GM06990 (cell line): Measurements from ENCODE around the gene COL4A1.
"Not testable (repeated sequence)": the region's sequence is repeated elsewhere in the genome, so short reads cannot be mapped to it uniquely, and the experiment has no call there.

Experiments
- DNase-seq: peaks from one replicate; pipeline ENCODE4 v3.0.0-alpha.2; 2011; ENCODE audit not compliant: insufficient read length; ENCODE audit errors: extremely low read depth
- H3K27me3 ChIP-seq: replicated peaks from 2 replicates; pipeline ENCODE4 v1.6.0; 2011; ENCODE audit warnings: low read length; ENCODE audit not compliant: control insufficient read depth, insufficient read depth
- H3K36me3 ChIP-seq: 2 replicates; pipeline ENCODE4 v1.5.1; 2011; ENCODE audit warnings: low read length; ENCODE audit not compliant: control insufficient read depth, insufficient read depth
- H3K4me3 ChIP-seq: replicated peaks from 2 replicates; pipeline ENCODE4 v1.5.1; 2011; ENCODE audit warnings: low read depth, mild to moderate bottlenecking, control low read depth, low read length
- TF ChIP-seq, protein P1 (sequence below): IDR thresholded peaks from 2 replicates; pipeline ENCODE4 v1.5.1; 2011; ENCODE audit warnings: low read length, control low read depth, mild to moderate bottlenecking, inconsistent platforms; ENCODE audit not compliant: insufficient read depth, poor library complexity, severe bottlenecking

Gene COL4A1

DNA sequence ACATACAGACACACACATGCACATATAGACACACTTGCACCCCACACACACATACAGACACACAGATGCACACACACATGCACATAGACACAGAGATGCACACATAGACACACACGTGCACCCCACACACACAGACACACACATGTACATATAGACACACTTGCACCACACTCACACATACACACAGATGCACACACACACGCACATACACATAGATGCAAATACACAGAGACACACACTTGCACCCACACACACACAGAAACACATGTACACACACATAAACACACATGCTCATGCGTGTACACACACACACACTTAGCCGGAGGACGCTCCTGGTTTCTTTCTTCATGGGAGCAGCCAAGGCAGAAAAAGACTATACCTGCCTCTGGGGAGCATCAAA lies 10.1 kb upstream of the COL4A1 start:
- Histone ChIP-seq H3K36me3 (no peaks in the 10 kb centered on the region), H3K4me3 (no peak overlapping the region), H3K27me3 (no peaks in the 10 kb centered on the region; the same call in 1 of the 2 replicates)
- no peak for DNase-seq
- TF ChIP-seq, protein P1, sequence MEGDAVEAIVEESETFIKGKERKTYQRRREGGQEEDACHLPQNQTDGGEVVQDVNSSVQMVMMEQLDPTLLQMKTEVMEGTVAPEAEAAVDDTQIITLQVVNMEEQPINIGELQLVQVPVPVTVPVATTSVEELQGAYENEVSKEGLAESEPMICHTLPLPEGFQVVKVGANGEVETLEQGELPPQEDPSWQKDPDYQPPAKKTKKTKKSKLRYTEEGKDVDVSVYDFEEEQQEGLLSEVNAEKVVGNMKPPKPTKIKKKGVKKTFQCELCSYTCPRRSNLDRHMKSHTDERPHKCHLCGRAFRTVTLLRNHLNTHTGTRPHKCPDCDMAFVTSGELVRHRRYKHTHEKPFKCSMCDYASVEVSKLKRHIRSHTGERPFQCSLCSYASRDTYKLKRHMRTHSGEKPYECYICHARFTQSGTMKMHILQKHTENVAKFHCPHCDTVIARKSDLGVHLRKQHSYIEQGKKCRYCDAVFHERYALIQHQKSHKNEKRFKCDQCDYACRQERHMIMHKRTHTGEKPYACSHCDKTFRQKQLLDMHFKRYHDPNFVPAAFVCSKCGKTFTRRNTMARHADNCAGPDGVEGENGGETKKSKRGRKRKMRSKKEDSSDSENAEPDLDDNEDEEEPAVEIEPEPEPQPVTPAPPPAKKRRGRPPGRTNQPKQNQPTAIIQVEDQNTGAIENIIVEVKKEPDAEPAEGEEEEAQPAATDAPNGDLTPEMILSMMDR: no peak

DNA sequence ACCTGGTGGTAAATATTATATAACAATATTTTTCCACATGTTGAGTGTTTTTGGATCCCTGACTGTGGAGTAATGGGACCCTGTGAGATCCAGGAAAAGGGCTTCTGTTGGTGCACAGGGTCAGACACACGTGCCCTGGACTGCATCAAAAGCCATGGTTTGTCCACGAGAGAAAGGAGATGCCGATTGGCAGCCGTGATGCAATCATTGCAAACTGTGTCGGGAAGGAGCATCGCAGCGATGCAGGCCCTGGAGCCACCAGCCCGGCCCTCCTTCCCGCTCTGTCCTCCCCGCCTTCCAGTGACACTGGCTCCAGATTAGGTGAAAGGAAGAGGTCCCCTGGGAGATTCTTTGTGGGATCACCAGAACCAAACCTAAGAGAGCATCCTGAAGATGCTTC lies 9.2 kb upstream of the COL4A1 start:
- H3K36me3 ChIP-seq: no peaks in the 10 kb centered on the region
- H3K27me3 ChIP-seq: no peaks in the 10 kb centered on the region; the same call in none of the 2 replicates
- TF ChIP-seq, protein P1: no peak

GRCh38 chr13:110314516-110315245 lies 7.7 kb upstream of the COL4A1 start:
- H3K4me3 ChIP-seq: no peak overlapping the region
- TF ChIP-seq, protein P1: no peak
- H3K36me3 ChIP-seq: no peaks in the 10 kb centered on the region
- no peaks in the 10 kb centered on the region; the same call in none of the 2 replicates for H3K27me3 ChIP-seq
- no peak for DNase-seq

More for the DNA sequence above, 9.2 kb upstream of the COL4A1 start:
- H3K4me3 ChIP-seq: no peak overlapping the region
- DNase-seq: no peak

GRCh38 chr13:110313733-110314132 lies 6.8 kb upstream of the COL4A1 start:
- DNase-seq, H3K4me3 ChIP-seq, H3K36me3 ChIP-seq, H3K27me3 ChIP-seq: not testable (repeated sequence)

DNA sequence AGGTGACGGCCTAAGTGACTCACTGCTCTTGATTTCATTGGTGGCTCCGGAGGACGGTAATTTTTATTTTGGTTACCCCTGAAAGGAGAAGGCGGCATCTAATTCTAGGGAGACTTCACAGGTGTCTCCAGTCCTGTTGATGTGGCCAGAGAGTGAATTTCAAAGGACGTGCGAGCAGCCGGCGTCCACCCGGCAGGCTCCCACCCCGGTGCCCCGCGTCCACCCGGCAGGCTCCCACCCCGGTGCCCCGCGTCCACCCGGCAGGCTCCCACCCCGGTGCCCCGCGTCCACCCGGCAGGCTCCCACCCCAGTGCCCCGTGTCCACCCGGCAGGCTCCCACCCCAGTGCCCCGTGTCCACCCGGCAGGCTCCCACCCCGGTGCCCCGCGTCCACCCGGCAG lies 6.3 kb upstream of the COL4A1 start:
- not testable (repeated sequence) for H3K27me3 ChIP-seq, H3K36me3 ChIP-seq, H3K4me3 ChIP-seq, DNase-seq

DNA sequence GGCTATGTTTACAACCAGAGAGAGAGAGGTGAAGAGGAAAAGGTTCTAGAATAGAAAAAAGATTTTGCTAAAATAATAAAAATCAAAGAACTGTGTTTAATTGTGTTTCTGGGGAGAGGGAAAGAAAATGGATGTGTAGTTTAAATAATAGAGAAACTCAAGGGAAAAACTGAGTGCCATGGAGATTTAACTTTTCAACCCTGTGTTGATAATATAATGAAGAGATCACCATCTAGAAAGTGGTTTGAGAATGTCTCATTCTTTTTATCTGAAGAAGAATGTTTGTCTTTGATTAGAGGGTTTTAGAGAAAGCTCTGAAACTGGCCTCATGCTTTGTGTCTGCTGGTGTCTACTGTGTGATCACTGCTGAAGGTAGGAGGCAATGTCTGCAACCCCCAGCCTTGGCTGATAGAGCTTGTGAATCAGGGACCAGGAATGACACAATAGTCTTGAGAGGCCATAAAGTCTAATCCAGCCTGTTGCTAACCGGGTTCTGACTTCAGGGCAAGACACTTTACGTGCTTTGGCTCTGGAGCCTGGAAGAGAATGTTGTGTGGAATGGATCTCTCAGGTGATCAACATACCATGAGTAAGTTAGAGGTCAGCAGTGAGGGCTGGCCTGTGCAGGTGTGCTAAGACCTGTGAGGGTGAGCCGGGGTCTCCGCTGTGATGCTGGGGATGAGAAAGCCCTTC lies 5.5 kb upstream of the COL4A1 start:
- TF ChIP-seq, protein P1: no peak
- no peak for DNase-seq
- no peaks in the 10 kb centered on the region for H3K36me3 ChIP-seq
- H3K27me3 ChIP-seq: peaks cover 1% of the 10 kb centered on the region; the same call in 1 of the 2 replicates
- no peak overlapping the region for H3K4me3 ChIP-seq
